GM12878 (cell line): Measurements from ENCODE around the gene IGF1R. TPM values are rescaled to one million over a fixed set of nuclear protein-coding genes. Genes with fewer than 3 reads are reported as not detected.

Experiments used
- ATAC-seq: fragments of 200-7000 bp; cut with Tn5 transposase; 3 replicates; pipeline ENCODE4 v1.9.1; 2020; ENCODE audit warnings: mild to moderate bottlenecking, moderate library complexity
- BruUV-seq: library from RNA; stranded (reverse); fragments of 400-500 nt; replicated peaks from 2 replicates; lab custom pipeline; 2021; lab: Mats Ljungman, UMichigan
- CTCF ChIA-PET: fragments of 300-600 bp; sonication (Branson Sonifier 250); formaldehyde crosslinking; extraction: SDS; loops from one replicate; lab custom pipeline; 2021; ENCODE audit warnings: inconsistent platforms; lab: Yijun Ruan, JAX
- POLR2A ChIA-PET: fragments of 350-600 bp; formaldehyde crosslinking; extraction: SDS; loops from one replicate; lab custom pipeline; 2021; ENCODE audit warnings: inconsistent platforms; lab: Charles Lee
- RAD21 ChIA-PET: fragments of 300-600 bp; sonication (Branson Sonifier 250); formaldehyde crosslinking; loops from one replicate; lab custom pipeline; 2023; ENCODE audit warnings: antibody characterized with exemption; ENCODE audit not compliant: unreplicated experiment; lab: Charles Lee
- SMC1A ChIA-PET: fragments of 300-600 bp; sonication (Branson Sonifier 250); formaldehyde crosslinking; loops from one replicate; lab custom pipeline; 2023; ENCODE audit not compliant: unreplicated experiment, uncharacterized antibody; lab: Charles Lee
- DNase-seq: peaks from one replicate; pipeline ENCODE4 v3.0.0-alpha.2; 2011; ENCODE audit warnings: low read depth, low spot score
- FAIRE-seq: peaks from 3 replicates; lab custom pipeline; 2011; peaks lifted over from hg19 to GRCh38; lab: Jason Lieb, UNC
- H2AFZ ChIP-seq: 2 replicates; pipeline ENCODE4 v1.6.0; 2011; ENCODE audit warnings: low read depth, low read length, control low read depth; ENCODE audit not compliant: control insufficient read depth
- H3K27ac ChIP-seq: 2 replicates; pipeline ENCODE4 v1.5.1; 2011; ENCODE audit warnings: control low read depth; ENCODE audit not compliant: control insufficient read depth, insufficient read depth
- H3K27me3 ChIP-seq, 2 experiments: replicated peaks in 1 of 2; 2 replicates each; pipeline versions ENCODE4 v1.6.0 to v1.6.1; 2011; ENCODE audit warnings: low read length in 1 of 2; ENCODE audit not compliant: control insufficient read depth in 2 of 2, insufficient read depth in 2 of 2
- H3K36me3 ChIP-seq, 2 experiments: 2 replicates each; pipeline ENCODE4 v1.5.1; 2011; ENCODE audit warnings: low read length in 1 of 2; ENCODE audit not compliant: control insufficient read depth in 2 of 2, insufficient read depth in 2 of 2
- H3K4me1 ChIP-seq: 2 replicates; pipeline ENCODE4 v1.6.1; 2011; ENCODE audit warnings: mild to moderate bottlenecking, low read length, moderate library complexity, mixed read lengths; ENCODE audit not compliant: control insufficient read depth, insufficient read depth
- H3K4me2 ChIP-seq: 2 replicates; pipeline ENCODE4 v1.6.0; 2011; ENCODE audit warnings: control low read depth; ENCODE audit not compliant: control insufficient read depth, insufficient read depth
- H3K4me3 ChIP-seq: fragments of 200-600 bp; sonication (generic); 2 replicates; pipeline ENCODE4 v1.5.1; 2016
- H3K79me2 ChIP-seq: 2 replicates; pipeline ENCODE4 v1.6.0; 2011; ENCODE audit warnings: low read length; ENCODE audit not compliant: control insufficient read depth, insufficient read depth
- H3K9ac ChIP-seq: 2 replicates; pipeline ENCODE4 v1.8.0; 2011; ENCODE audit warnings: low read length, control low read depth, mixed read lengths; ENCODE audit not compliant: control insufficient read depth, insufficient read depth
- H3K9me3 ChIP-seq: replicated peaks from 3 replicates; pipeline ENCODE4 v1.5.1; 2011; ENCODE audit warnings: mild to moderate bottlenecking, low read length; ENCODE audit not compliant: control insufficient read depth, insufficient read depth
- H4K20me1 ChIP-seq: 2 replicates; pipeline ENCODE4 v1.6.0; 2011; ENCODE audit not compliant: control insufficient read depth, insufficient read depth
- BMI1 ChIP-seq: fragments of 450-650 bp; IDR thresholded peaks from 2 replicates; pipeline ENCODE4 v1.6.1; 2016; ENCODE audit warnings: mild to moderate bottlenecking, moderate library complexity, borderline replicate concordance
- CBX5 ChIP-seq: sonication (generic); IDR thresholded peaks from 2 replicates; pipeline ENCODE4 v1.6.1; 2016; ENCODE audit warnings: low read depth, moderate library complexity, mild to moderate bottlenecking, inconsistent platforms
- CHD1 ChIP-seq: IDR thresholded peaks from 2 replicates; pipeline ENCODE4 v1.6.1; 2012; ENCODE audit warnings: low read depth, low read length, improper control_type of control experiment
- LARP7 ChIP-seq: fragments of 450-650 bp; IDR thresholded peaks from 2 replicates; pipeline ENCODE4 v1.6.1; 2017; ENCODE audit warnings: mild to moderate bottlenecking
- MEF2A ChIP-seq: IDR thresholded peaks from 2 replicates; pipeline ENCODE4 v1.6.1; 2011; ENCODE audit warnings: low read depth, mild to moderate bottlenecking, low read length, moderate library complexity; ENCODE audit not compliant: insufficient read depth
- MEF2B ChIP-seq: fragments of 450-650 bp; IDR thresholded peaks from 2 replicates; pipeline ENCODE4 v1.6.1; 2018; ENCODE audit warnings: mild to moderate bottlenecking, moderate library complexity; ENCODE audit not compliant: partially characterized antibody, poor library complexity, severe bottlenecking
- RCOR1 ChIP-seq: conservative IDR thresholded peaks from 2 replicates; pipeline ENCODE4 v1.6.1; 2012; ENCODE audit warnings: low read depth, low read length, improper control_type of control experiment
- WGBS: methylation state at CpG from one replicate; pipeline ENCODE4 v1.1.6; 2016; ENCODE audit warnings: low lambda C conversion rate; ENCODE audit not compliant: insufficient replicate concordance, insufficient coverage; ENCODE audit errors: missing lambda C conversion rate; 5-methylcytosine and 5-hydroxymethylcytosine counted together
- in situ Hi-C: fragments of 300-500 bp; cut with MboI; formaldehyde crosslinking; loops from 9 replicates; pipeline ENCODE4 v1.14.3; 2018; ENCODE audit warnings: mixed read lengths
- intact Hi-C: fragments of 100-400 bp; cut with micrococcal nuclease; formaldehyde crosslinking; loops from one replicate; pipeline ENCODE4 v1.14.2; 2022; ENCODE audit not compliant: unreplicated experiment
- polyA plus RNA-seq, 11 experiments: library from polyadenylated mRNA; depleted of rRNA in 4 of 11; unstranded in 6 of 11; stranded (reverse) in 5 of 11; fragments of >200 nt; fragmentation: Nextera tagmentation in 4 of 11; fragmentation: Illumina TruSeq in 1 of 11; extraction: Ambion mirVana in 4 of 11; extraction: Trizol in 1 of 11; gene quantifications; 1 replicate in 1 of 11; 2 replicates in 10 of 11; pipeline versions ENCODE4 v1.2.1 to v1.2.3, GENCODE V29; 2011 to 2016; ENCODE audit warnings: inconsistent platforms in 2 of 11, missing spikeins in 2 of 11, low read depth in 1 of 11
- total RNA-seq, 4 experiments: library from RNA; depleted of rRNA in 3 of 4; stranded (reverse); fragments of >200 nt in 3 of 4; fragmentation: Illumina TruSeq in 1 of 4; extraction: Trizol in 1 of 4; gene quantifications; 2 replicates each; pipeline versions ENCODE4 v1.2.1 to v1.2.3, GENCODE V29; 2013 to 2021
- TF ChIP-seq, protein P1 (sequence below): IDR thresholded peaks from 2 replicates; pipeline ENCODE4 v1.6.1; 2012; ENCODE audit warnings: low read depth, low read length, improper control_type of control experiment

Gene IGF1R
- total and polyA plus RNA-seq, 10 of the 15 experiments (the other 5 are each of a cell fraction or from before 2014, with no cell fraction given) = 0.03 to 2.7 (median 0.66) TPM

DNA sequence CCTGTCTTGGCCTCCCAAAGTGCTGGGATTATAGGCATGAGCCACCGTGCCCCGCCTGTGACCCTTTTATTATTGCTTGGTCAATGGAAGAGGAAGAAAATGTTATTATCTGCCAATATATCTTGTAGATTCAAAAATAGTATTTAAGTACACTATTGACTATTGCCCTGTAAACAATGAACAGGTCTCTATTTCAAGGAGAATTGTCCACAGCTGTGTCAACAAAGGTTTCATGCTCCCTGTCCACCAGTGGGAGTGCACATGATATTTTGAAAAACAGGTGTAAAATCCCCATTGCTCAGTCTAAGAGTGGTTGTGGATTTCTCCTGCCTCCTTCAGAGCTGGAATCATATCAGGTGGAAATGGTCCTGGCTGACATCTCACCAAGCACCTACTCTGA is 36.5 kb upstream of the IGF1R start:
- 64% methylated on average over 2 of the region's 2 CpGs for WGBS
- Histone ChIP-seq H3K27ac (no peak overlapping the region), H3K4me1 (no peaks in the 10 kb centered on the region)
- FAIRE-seq = no peak
- TF ChIP-seq CHD1 (no peak), RCOR1 (no peak), CBX5 (no peak), MEF2B (no peak)
- TF ChIP-seq, all 136 proteins: peak for 0
- Histone ChIP-seq H4K20me1 (no peaks in the 10 kb centered on the region), H3K36me3 (no peaks in the 10 kb centered on the region), H3K9ac (no peak overlapping the region), H3K79me2 (no peaks in the 10 kb centered on the region), H3K9me3 (no peaks in the 10 kb centered on the region), H3K4me2 (no peak overlapping the region), H2AFZ (no peak overlapping the region), H3K4me3 (no peak overlapping the region), H3K27me3 (no peaks in the 10 kb centered on the region; a peak in 1 of 4 replicates)
- ChIA-PET RAD21 (no interaction called here), CTCF (no interaction called here), SMC1A (no interaction called here), POLR2A (no interaction called here)
- no TSS peak for BruUV-seq
- DNase-seq (no peak), ATAC-seq (no peak)
- intact Hi-C loops (no loop called here), in situ Hi-C loops (no loop called here)

DNA sequence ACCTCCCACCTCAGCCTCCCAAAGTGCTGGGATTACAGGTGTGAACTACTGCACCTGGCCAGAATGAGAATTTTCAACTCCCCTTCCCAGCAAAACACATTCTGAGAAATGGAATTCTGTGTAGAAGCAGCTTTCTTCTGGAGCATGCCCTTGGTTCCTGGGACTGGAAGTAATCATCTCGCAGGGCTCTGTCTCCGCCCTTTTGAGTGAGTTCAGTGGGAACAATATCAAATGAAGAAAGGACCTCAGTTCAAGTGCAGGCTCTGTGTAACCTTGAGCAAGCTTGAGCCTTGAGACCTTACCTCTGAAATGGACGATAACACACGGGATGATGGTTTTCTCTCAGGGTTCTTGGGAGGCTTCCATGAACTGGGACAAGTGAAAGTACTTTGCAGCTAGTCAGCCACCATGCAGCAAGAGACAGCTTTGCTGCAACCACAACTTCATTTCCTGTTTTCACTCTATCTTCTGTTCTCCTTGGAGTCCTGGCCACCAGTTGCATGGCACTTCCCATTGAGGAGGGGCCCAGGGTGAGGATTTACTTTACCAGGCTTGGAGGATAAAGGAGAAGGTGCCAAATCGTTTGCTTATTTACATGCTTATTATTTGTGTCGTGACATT is 35.7 kb upstream of the IGF1R start:
- no peak overlapping the region for H3K27ac ChIP-seq
- RAD21 ChIA-PET = no interaction called here
- BruUV-seq = no TSS peak
- CTCF ChIA-PET = no interaction called here
- H2AFZ ChIP-seq = no peak overlapping the region
- intact Hi-C loops = no loop called here
- DNase-seq = no peak
- no peak for TF ChIP-seq MEF2A
- TF ChIP-seq LARP7 = no peak
- no peak for TF ChIP-seq MEF2B
- TF ChIP-seq, protein P1, sequence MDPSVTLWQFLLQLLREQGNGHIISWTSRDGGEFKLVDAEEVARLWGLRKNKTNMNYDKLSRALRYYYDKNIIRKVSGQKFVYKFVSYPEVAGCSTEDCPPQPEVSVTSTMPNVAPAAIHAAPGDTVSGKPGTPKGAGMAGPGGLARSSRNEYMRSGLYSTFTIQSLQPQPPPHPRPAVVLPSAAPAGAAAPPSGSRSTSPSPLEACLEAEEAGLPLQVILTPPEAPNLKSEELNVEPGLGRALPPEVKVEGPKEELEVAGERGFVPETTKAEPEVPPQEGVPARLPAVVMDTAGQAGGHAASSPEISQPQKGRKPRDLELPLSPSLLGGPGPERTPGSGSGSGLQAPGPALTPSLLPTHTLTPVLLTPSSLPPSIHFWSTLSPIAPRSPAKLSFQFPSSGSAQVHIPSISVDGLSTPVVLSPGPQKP = no peak
- no peak for TF ChIP-seq BMI1
- TF ChIP-seq, all 136 proteins: peak for 0
- Histone ChIP-seq H3K27me3 (no peaks in the 10 kb centered on the region; a peak in 1 of 4 replicates), H4K20me1 (no peaks in the 10 kb centered on the region), H3K9ac (no peak overlapping the region), H3K4me1 (no peaks in the 10 kb centered on the region), H3K4me3 (no peak overlapping the region), H3K79me2 (no peaks in the 10 kb centered on the region), H3K9me3 (no peaks in the 10 kb centered on the region), H3K36me3 (no peaks in the 10 kb centered on the region), H3K4me2 (no peak overlapping the region)
- ATAC-seq = no peak
- ChIA-PET SMC1A (no interaction called here), POLR2A (no interaction called here)
- FAIRE-seq = no peak
- WGBS = 52% methylated on average over 6 of the region's 6 CpGs
- in situ Hi-C loops = no loop called here
